ENCODE results near the gene NLRC5. TPM values are rescaled to one million over a fixed set of nuclear protein-coding genes. Genes with fewer than 3 reads are reported as not detected.

Gene NLRC5
- total and polyA plus RNA-seq, 9 of the 15 experiments (the other 6 are each of a cell fraction or from before 2014, with no cell fraction given) = 0.59 to 0.71 TPM; not detected in 7

- TF ChIP-seq, protein P1, sequence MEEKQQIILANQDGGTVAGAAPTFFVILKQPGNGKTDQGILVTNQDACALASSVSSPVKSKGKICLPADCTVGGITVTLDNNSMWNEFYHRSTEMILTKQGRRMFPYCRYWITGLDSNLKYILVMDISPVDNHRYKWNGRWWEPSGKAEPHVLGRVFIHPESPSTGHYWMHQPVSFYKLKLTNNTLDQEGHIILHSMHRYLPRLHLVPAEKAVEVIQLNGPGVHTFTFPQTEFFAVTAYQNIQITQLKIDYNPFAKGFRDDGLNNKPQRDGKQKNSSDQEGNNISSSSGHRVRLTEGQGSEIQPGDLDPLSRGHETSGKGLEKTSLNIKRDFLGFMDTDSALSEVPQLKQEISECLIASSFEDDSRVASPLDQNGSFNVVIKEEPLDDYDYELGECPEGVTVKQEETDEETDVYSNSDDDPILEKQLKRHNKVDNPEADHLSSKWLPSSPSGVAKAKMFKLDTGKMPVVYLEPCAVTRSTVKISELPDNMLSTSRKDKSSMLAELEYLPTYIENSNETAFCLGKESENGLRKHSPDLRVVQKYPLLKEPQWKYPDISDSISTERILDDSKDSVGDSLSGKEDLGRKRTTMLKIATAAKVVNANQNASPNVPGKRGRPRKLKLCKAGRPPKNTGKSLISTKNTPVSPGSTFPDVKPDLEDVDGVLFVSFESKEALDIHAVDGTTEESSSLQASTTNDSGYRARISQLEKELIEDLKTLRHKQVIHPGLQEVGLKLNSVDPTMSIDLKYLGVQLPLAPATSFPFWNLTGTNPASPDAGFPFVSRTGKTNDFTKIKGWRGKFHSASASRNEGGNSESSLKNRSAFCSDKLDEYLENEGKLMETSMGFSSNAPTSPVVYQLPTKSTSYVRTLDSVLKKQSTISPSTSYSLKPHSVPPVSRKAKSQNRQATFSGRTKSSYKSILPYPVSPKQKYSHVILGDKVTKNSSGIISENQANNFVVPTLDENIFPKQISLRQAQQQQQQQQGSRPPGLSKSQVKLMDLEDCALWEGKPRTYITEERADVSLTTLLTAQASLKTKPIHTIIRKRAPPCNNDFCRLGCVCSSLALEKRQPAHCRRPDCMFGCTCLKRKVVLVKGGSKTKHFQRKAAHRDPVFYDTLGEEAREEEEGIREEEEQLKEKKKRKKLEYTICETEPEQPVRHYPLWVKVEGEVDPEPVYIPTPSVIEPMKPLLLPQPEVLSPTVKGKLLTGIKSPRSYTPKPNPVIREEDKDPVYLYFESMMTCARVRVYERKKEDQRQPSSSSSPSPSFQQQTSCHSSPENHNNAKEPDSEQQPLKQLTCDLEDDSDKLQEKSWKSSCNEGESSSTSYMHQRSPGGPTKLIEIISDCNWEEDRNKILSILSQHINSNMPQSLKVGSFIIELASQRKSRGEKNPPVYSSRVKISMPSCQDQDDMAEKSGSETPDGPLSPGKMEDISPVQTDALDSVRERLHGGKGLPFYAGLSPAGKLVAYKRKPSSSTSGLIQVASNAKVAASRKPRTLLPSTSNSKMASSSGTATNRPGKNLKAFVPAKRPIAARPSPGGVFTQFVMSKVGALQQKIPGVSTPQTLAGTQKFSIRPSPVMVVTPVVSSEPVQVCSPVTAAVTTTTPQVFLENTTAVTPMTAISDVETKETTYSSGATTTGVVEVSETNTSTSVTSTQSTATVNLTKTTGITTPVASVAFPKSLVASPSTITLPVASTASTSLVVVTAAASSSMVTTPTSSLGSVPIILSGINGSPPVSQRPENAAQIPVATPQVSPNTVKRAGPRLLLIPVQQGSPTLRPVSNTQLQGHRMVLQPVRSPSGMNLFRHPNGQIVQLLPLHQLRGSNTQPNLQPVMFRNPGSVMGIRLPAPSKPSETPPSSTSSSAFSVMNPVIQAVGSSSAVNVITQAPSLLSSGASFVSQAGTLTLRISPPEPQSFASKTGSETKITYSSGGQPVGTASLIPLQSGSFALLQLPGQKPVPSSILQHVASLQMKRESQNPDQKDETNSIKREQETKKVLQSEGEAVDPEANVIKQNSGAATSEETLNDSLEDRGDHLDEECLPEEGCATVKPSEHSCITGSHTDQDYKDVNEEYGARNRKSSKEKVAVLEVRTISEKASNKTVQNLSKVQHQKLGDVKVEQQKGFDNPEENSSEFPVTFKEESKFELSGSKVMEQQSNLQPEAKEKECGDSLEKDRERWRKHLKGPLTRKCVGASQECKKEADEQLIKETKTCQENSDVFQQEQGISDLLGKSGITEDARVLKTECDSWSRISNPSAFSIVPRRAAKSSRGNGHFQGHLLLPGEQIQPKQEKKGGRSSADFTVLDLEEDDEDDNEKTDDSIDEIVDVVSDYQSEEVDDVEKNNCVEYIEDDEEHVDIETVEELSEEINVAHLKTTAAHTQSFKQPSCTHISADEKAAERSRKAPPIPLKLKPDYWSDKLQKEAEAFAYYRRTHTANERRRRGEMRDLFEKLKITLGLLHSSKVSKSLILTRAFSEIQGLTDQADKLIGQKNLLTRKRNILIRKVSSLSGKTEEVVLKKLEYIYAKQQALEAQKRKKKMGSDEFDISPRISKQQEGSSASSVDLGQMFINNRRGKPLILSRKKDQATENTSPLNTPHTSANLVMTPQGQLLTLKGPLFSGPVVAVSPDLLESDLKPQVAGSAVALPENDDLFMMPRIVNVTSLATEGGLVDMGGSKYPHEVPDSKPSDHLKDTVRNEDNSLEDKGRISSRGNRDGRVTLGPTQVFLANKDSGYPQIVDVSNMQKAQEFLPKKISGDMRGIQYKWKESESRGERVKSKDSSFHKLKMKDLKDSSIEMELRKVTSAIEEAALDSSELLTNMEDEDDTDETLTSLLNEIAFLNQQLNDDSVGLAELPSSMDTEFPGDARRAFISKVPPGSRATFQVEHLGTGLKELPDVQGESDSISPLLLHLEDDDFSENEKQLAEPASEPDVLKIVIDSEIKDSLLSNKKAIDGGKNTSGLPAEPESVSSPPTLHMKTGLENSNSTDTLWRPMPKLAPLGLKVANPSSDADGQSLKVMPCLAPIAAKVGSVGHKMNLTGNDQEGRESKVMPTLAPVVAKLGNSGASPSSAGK (IDR thresholded peaks at IDR 0.05) = peak; percentile 45; the same call in 1 of the 2 replicates
- TF ChIP-seq ZNF830 (CRISPR knock-in tag; IDR thresholded peaks at IDR 0.05) (no peak), HLTF (IDR thresholded peaks at IDR 0.05) (no peak), NR4A1 (CRISPR knock-in tag; IDR thresholded peaks at IDR 0.05) (no peak), NR4A1 (tag; IDR thresholded peaks at IDR 0.05) (0 out of 2 replicates have a peak, but pooled peaks have one; percentile 48), IRF2 (CRISPR knock-in tag; IDR thresholded peaks at IDR 0.05) (no peak), TFAM (CRISPR knock-in tag; conservative IDR thresholded peaks at IDR 0.05) (no peak), RBFOX2 (IDR thresholded peaks at IDR 0.05; ENCODE audit: low read depth, low read length) (peak; percentile 32; the same call in 1 of the 2 replicates), CBFB (CRISPR knock-in tag; IDR thresholded peaks at IDR 0.05) (no peak), BHLHE40 (IDR thresholded peaks at IDR 0.05; ENCODE audit: low read length) (peak; percentile 74), CXXC5 (CRISPR knock-in tag; IDR thresholded peaks at IDR 0.05) (0 out of 2 replicates have a peak, but pooled peaks have one; percentile 27)
- TF ChIP-seq, protein P2, sequence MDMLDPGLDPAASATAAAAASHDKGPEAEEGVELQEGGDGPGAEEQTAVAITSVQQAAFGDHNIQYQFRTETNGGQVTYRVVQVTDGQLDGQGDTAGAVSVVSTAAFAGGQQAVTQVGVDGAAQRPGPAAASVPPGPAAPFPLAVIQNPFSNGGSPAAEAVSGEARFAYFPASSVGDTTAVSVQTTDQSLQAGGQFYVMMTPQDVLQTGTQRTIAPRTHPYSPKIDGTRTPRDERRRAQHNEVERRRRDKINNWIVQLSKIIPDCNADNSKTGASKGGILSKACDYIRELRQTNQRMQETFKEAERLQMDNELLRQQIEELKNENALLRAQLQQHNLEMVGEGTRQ (CRISPR knock-in tag; IDR thresholded peaks at IDR 0.05) = peak; percentile 9; the same call in 1 of the 2 replicates
Measured at GRCh38 chr16:57061084-57061905, 71.9 kb downstream of the NLRC5 start (continued).
